IMR-90 (cell line): ENCODE data around the gene WBP2NL. TPM values are rescaled to one million over a fixed set of nuclear protein-coding genes. Genes with fewer than 3 reads are reported as not detected.

Experiments used
- ATAC-seq: fragments of 200-7000 bp; cut with Tn5 transposase; 2 replicates; pipeline ENCODE4 v1.9.1; 2020; ENCODE audit warnings: low read depth, mild to moderate bottlenecking, moderate library complexity
- BruUV-seq: library from RNA; stranded (reverse); fragments of 400-500 nt; replicated peaks from 2 replicates; lab custom pipeline; 2021; lab: Mats Ljungman, UMichigan
- CTCF ChIA-PET: fragments of 300-600 bp; formaldehyde crosslinking; extraction: SDS; loops from one replicate; lab custom pipeline; 2021; ENCODE audit warnings: antibody characterized with exemption; lab: Yijun Ruan, JAX
- POLR2A ChIA-PET: fragments of 300-600 bp; sonication (Branson Sonifier 250); formaldehyde crosslinking; loops from one replicate; lab custom pipeline; 2022; ENCODE audit warnings: antibody characterized with exemption; ENCODE audit not compliant: unreplicated experiment; lab: Charles Lee
- DNase-seq: peaks from one replicate; pipeline ENCODE4 v3.0.0; 2013
- H2AFZ ChIP-seq: replicated peaks from 2 replicates; pipeline ENCODE3; 2013; ENCODE audit warnings: low read length, mild to moderate bottlenecking; ENCODE audit not compliant: poor library complexity
- H2AK5ac ChIP-seq: 2 replicates; pipeline ENCODE4 v1.6.1; 2013; ENCODE audit warnings: low read depth, low read length, inconsistent platforms
- H2AK9ac ChIP-seq: replicated peaks from 2 replicates; pipeline ENCODE3; 2013; ENCODE audit warnings: mild to moderate bottlenecking, low read depth, low read length, moderate library complexity; ENCODE audit not compliant: poor library complexity
- H2BK120ac ChIP-seq: 2 replicates; pipeline ENCODE4 v1.6.1; 2013; ENCODE audit warnings: low read depth, low read length, inconsistent platforms
- H2BK15ac ChIP-seq: 3 replicates; pipeline ENCODE4 v1.6.1; 2013; ENCODE audit warnings: low read depth, low read length, inconsistent platforms
- H2BK20ac ChIP-seq: 2 replicates; pipeline ENCODE4 v1.6.1; 2013; ENCODE audit warnings: low read depth, mild to moderate bottlenecking, inconsistent platforms, low read length, moderate library complexity
- H2BK5ac ChIP-seq: 2 replicates; pipeline ENCODE4 v1.6.1; 2013; ENCODE audit warnings: mild to moderate bottlenecking, low read depth, low read length, inconsistent platforms; ENCODE audit not compliant: poor library complexity, severe bottlenecking
- H3K14ac ChIP-seq: replicated peaks from 2 replicates; pipeline ENCODE4 v1.6.1; 2013; ENCODE audit warnings: low read depth, low read length, inconsistent platforms
- H3K18ac ChIP-seq: 2 replicates; pipeline ENCODE4 v1.6.1; 2013; ENCODE audit warnings: low read depth, low read length, control low read depth
- H3K23ac ChIP-seq: 2 replicates; pipeline ENCODE4 v1.6.1; 2013; ENCODE audit warnings: low read depth, low read length, inconsistent platforms
- H3K27ac ChIP-seq: 2 replicates; pipeline ENCODE4 v1.5.1; 2013; ENCODE audit warnings: mild to moderate bottlenecking, control low read depth, low read length; ENCODE audit not compliant: insufficient read depth
- H3K27me3 ChIP-seq: 2 replicates; pipeline ENCODE4 v1.6.1; 2013; ENCODE audit warnings: low read length; ENCODE audit not compliant: control insufficient read depth, insufficient read depth
- H3K36me3 ChIP-seq: 2 replicates; pipeline ENCODE4 v1.6.1; 2013; ENCODE audit warnings: low read length, mixed read lengths; ENCODE audit not compliant: control insufficient read depth, insufficient read depth
- H3K4ac ChIP-seq: 2 replicates; pipeline ENCODE4 v1.6.1; 2013; ENCODE audit warnings: low read depth, low read length, inconsistent platforms
- H3K4me1 ChIP-seq: 2 replicates; pipeline ENCODE4 v1.6.1; 2013; ENCODE audit warnings: low read length, mixed read lengths; ENCODE audit not compliant: control insufficient read depth, insufficient read depth
- H3K4me2 ChIP-seq: 2 replicates; pipeline ENCODE4 v1.6.1; 2013; ENCODE audit warnings: low read depth, mild to moderate bottlenecking, control low read depth, low read length, moderate library complexity
- H3K4me3 ChIP-seq: 2 replicates; pipeline ENCODE4 v1.5.1; 2013; ENCODE audit warnings: low read depth, mild to moderate bottlenecking, control low read depth, low read length, moderate library complexity; ENCODE audit not compliant: insufficient read depth
- H3K56ac ChIP-seq: 2 replicates; pipeline ENCODE4 v1.6.1; 2013; ENCODE audit warnings: low read length, inconsistent platforms; ENCODE audit not compliant: insufficient read depth; ENCODE audit errors: extremely low read depth
- H3K79me1 ChIP-seq, 2 experiments: 2 replicates each; pipeline ENCODE4 v1.6.1; 2013; ENCODE audit warnings: low read length in 2 of 2, inconsistent platforms in 1 of 2, low read depth in 1 of 2
- H3K9ac ChIP-seq: 2 replicates; pipeline ENCODE4 v1.6.1; 2013; ENCODE audit warnings: low read depth, low read length, control low read depth
- H3K9me1 ChIP-seq: 2 replicates; pipeline ENCODE4 v1.6.1; 2013; ENCODE audit warnings: low read length, inconsistent platforms; ENCODE audit not compliant: insufficient read depth
- H3K9me3 ChIP-seq: 2 replicates; pipeline ENCODE4 v1.6.1; 2013; ENCODE audit warnings: low read length; ENCODE audit not compliant: control insufficient read depth, insufficient read depth
- H4K20me1 ChIP-seq: 2 replicates; pipeline ENCODE4 v1.6.1; 2013; ENCODE audit warnings: low read length, inconsistent platforms; ENCODE audit not compliant: insufficient read depth
- H4K5ac ChIP-seq: 2 replicates; pipeline ENCODE4 v1.6.1; 2013; ENCODE audit warnings: mild to moderate bottlenecking, low read depth, low read length, control low read depth
- H4K8ac ChIP-seq, 2 experiments: 2 replicates each; pipeline ENCODE4 v1.6.1; 2013; ENCODE audit warnings: low read depth in 2 of 2, low read length in 2 of 2, control low read depth in 1 of 2, inconsistent platforms in 1 of 2
- H4K91ac ChIP-seq: 2 replicates; pipeline ENCODE4 v1.6.1; 2013; ENCODE audit warnings: low read depth, low read length, inconsistent platforms; ENCODE audit not compliant: insufficient read depth
- BHLHE40 ChIP-seq: fragments of 150-350 bp; IDR thresholded peaks from 2 replicates; pipeline ENCODE4 v1.6.1; 2016; ENCODE audit warnings: mild to moderate bottlenecking, low read depth, low read length
- CEBPB ChIP-seq: IDR thresholded peaks from 2 replicates; pipeline ENCODE4 v1.6.1; 2012; ENCODE audit warnings: low read depth, low read length, improper control_type of control experiment
- CHD1 ChIP-seq: IDR thresholded peaks from 2 replicates; pipeline ENCODE4 v1.6.1; 2012; ENCODE audit warnings: low read depth, low read length, improper control_type of control experiment
- CTCF ChIP-seq: conservative IDR thresholded peaks from 2 replicates; pipeline ENCODE4 v1.5.1; 2012; ENCODE audit warnings: mild to moderate bottlenecking, low read depth, low read length, improper control_type of control experiment
- ELK1 ChIP-seq: fragments of 150-350 bp; IDR thresholded peaks from 2 replicates; pipeline ENCODE4 v1.6.1; 2016; ENCODE audit warnings: low read depth, mild to moderate bottlenecking, low read length, moderate library complexity, borderline replicate concordance
- MAZ ChIP-seq: IDR thresholded peaks from 2 replicates; pipeline ENCODE4 v1.6.1; 2012; ENCODE audit warnings: low read depth, mild to moderate bottlenecking, low read length, improper control_type of control experiment, moderate library complexity, borderline replicate concordance
- NFE2L2 ChIP-seq: fragments of 150-350 bp; IDR thresholded peaks from 2 replicates; pipeline ENCODE4 v1.6.1; 2016; ENCODE audit warnings: low read depth, mild to moderate bottlenecking, low read length
- RAD21 ChIP-seq: IDR thresholded peaks from 2 replicates; pipeline ENCODE4 v1.6.1; 2012; ENCODE audit warnings: low read length, improper control_type of control experiment
- RCOR1 ChIP-seq: IDR thresholded peaks from 2 replicates; pipeline ENCODE4 v1.6.1; 2012; ENCODE audit warnings: mild to moderate bottlenecking, low read length, improper control_type of control experiment; ENCODE audit not compliant: insufficient replicate concordance
- RFX5 ChIP-seq: IDR thresholded peaks from 2 replicates; pipeline ENCODE4 v1.8.0; 2012; ENCODE audit warnings: low read depth, mild to moderate bottlenecking, low read length, moderate library complexity
- WGBS, 2 experiments: methylation state at CpG; one replicate each; pipeline versions ENCODE4 v1.1.5 to v1.1.7; 2013; ENCODE audit warnings: missing lambda C conversion rate in 2 of 2; ENCODE audit not compliant: insufficient read length in 1 of 2; ENCODE audit errors: extremely low coverage in 2 of 2; 5-methylcytosine and 5-hydroxymethylcytosine counted together
- dilution Hi-C: fragments of 300-500 bp; cut with HindIII; formaldehyde crosslinking; loops from one replicate; pipeline ENCODE4 v1.14.3; 2018; ENCODE audit warnings: low sequenced_read_pairs; ENCODE audit not compliant: unreplicated experiment
- in situ Hi-C: fragments of 300-500 bp; cut with MboI; formaldehyde crosslinking; loops from 3 replicates; pipeline ENCODE4 v1.14.3; 2019; ENCODE audit warnings: low sequenced_read_pairs, inconsistent platforms, mixed read lengths
- intact Hi-C: fragments of 100-400 bp; cut with micrococcal nuclease; formaldehyde crosslinking; loops from 2 replicates; pipeline ENCODE4 v1.10.0; 2022
- polyA plus RNA-seq, 3 experiments: library from polyadenylated mRNA; depleted of rRNA; stranded (reverse); fragments of >200 nt; gene quantifications; 2 replicates each; pipeline ENCODE4 v1.2.3, GENCODE V29; 2012; ENCODE audit warnings: low replicate concordance in 1 of 3
- total RNA-seq: library from RNA; depleted of rRNA; stranded (reverse); fragments of >200 nt; gene quantifications from 2 replicates; pipeline ENCODE4 v1.2.3, GENCODE V29; 2012

The WBP2NL gene
- total and polyA plus RNA-seq, 2 of the 4 experiments (the other 2 are of a cell fraction): not detected

- dilution Hi-C loops (no loop called here), in situ Hi-C loops (no loop called here), intact Hi-C loops (no loop called here)
- no TSS peak for BruUV-seq
- Histone ChIP-seq H3K56ac (no peak overlapping the region), H3K79me1 (no peaks in the 10 kb centered on the region), H2AK9ac (no peak overlapping the region), H3K36me3 (no peaks in the 10 kb centered on the region), H2BK15ac (no peak overlapping the region), H3K27me3 (peaks cover 8% of the 10 kb centered on the region; the same call in 1 of the 2 replicates), H3K9me3 (no peaks in the 10 kb centered on the region), H2AK5ac (no peak overlapping the region), H3K14ac (no peak overlapping the region), H2BK120ac (no peak overlapping the region), H3K18ac (no peak overlapping the region), H3K4me2 (no peak overlapping the region), H3K4me1 (no peaks in the 10 kb centered on the region; the same call in 1 of the 2 replicates), H4K91ac (no peak overlapping the region), H3K27ac (no peak overlapping the region), H3K4me3 (no peak overlapping the region), H3K9me1 (no peaks in the 10 kb centered on the region), H4K8ac (no peak overlapping the region), H3K23ac (no peak overlapping the region), H2BK5ac (no peak overlapping the region), H4K5ac (no peak overlapping the region), H4K20me1 (no peaks in the 10 kb centered on the region), H2AFZ (no peak overlapping the region), H3K9ac (no peak overlapping the region), H3K4ac (no peak overlapping the region), H2BK20ac (no peak overlapping the region)
- ChIA-PET CTCF (no interaction called here), POLR2A (no interaction called here)
- ATAC-seq: no peak
- TF ChIP-seq CTCF (no peak), RAD21 (no peak), ELK1 (no peak), CEBPB (no peak), NFE2L2 (no peak), BHLHE40 (no peak), MAZ (no peak), RCOR1 (no peak), RFX5 (no peak), CHD1 (no peak)
- no CpG with 5 or more reads among the region's 5 CpGs for WGBS, 2 experiments
- no peak for DNase-seq
Observed at GRCh38 chr22:41964112-41964491, 34.5 kb upstream of the WBP2NL start.
